Muscle layer of colon (tissue), 2 donors: ENCODE measurements around the gene SLX4IP.
A peak's percentile ranks its signal among the peaks of the same experiment; 100 is the strongest.

Experiments
- H3K27ac ChIP-seq: one replicate; pipeline ENCODE4 v1.7.0; 2013; ENCODE audit warnings: low read depth, mild to moderate bottlenecking, low read length, moderate library complexity
- H3K27me3 ChIP-seq, 2 donors: one replicate each; pipeline ENCODE4 v1.7.0; 2013; ENCODE audit warnings: low read length in 2 of 2, mild to moderate bottlenecking in 2 of 2; ENCODE audit not compliant: insufficient read depth in 2 of 2, control insufficient read depth in 1 of 2
- H3K36me3 ChIP-seq: one replicate; pipeline ENCODE4 v1.7.0; 2013; ENCODE audit warnings: mild to moderate bottlenecking, low read length; ENCODE audit not compliant: insufficient read depth
- H3K4me1 ChIP-seq: one replicate; pipeline ENCODE4 v1.7.0; 2013; ENCODE audit warnings: mild to moderate bottlenecking, low read length; ENCODE audit not compliant: insufficient read depth
- H3K4me3 ChIP-seq, 2 donors: one replicate each; pipeline ENCODE4 v1.7.0; 2013; ENCODE audit warnings: low read length in 2 of 2, low read depth in 1 of 2, mild to moderate bottlenecking in 1 of 2, moderate library complexity in 1 of 2
- H3K9ac ChIP-seq: one replicate; pipeline ENCODE4 v1.7.0; 2013; ENCODE audit warnings: low read length
- H3K9me3 ChIP-seq: one replicate; pipeline ENCODE4 v1.7.0; 2013; ENCODE audit warnings: mild to moderate bottlenecking, low read length
- donor health status: abdominal sarcoma.
- donor health status: Adenocarcinoma of cecum.

SLX4IP gene

DNA sequence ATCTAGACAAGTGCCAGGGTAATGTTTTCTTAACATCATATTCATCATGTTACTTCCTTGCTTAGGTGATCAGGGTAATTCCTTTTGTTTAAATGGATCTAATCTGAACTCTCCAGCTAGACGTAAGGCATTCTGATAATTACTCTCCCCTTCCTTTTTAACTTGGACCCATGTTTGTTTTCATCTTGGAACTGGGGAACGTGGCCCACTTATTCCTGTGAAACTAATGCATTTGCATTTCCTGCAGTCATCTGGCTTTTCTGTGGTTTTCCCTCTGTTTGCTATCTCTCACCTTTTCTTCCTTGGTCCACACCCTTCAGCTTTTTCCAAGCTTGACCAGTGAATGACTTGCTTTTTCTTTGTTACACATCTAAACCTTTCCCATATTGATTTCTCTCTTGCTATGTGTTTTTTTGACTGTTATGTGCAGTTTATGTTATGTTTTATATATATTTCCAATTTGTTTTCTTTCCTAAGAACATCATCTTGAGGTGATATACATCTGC lies 33.3 kb downstream of the SLX4IP start:
- H3K27ac ChIP-seq, result no peak overlapping the region
- no peaks in the 10 kb centered on the region for H3K36me3 ChIP-seq
- peaks cover 37% of the 10 kb centered on the region for H3K4me1 ChIP-seq
- H3K27me3 ChIP-seq, result no peaks in the 10 kb centered on the region
- no peak overlapping the region for H3K9ac ChIP-seq
- H3K9me3 ChIP-seq, result no peaks in the 10 kb centered on the region
- no peak overlapping the region for H3K4me3 ChIP-seq

DNA sequence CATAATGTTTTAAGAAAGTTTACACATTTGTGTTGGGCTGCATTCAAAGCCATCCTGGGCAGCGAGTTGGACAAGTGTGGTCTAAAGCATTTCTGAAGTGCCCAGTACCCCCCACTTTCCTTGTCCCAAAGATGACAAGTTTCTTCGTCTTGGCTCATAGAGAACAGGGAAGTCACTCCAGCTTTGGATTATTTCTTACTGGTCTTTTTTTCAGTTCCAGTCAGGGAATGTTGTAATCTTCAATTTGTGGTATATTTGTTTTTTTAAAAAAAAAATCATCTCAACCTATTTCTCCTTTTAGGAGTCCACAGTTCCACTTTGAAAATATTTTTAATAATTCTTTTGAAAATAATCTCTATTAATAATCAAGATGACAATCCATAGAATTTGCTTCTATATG lies 34.0 kb downstream of the SLX4IP start:
- Histone ChIP-seq H3K4me1 (peaks cover 37% of the 10 kb centered on the region), H3K36me3 (no peaks in the 10 kb centered on the region), H3K27me3 (no peaks in the 10 kb centered on the region), H3K9me3 (no peaks in the 10 kb centered on the region), H3K9ac (no peak overlapping the region), H3K4me3 (no peak overlapping the region), H3K27ac (no peak overlapping the region)

DNA sequence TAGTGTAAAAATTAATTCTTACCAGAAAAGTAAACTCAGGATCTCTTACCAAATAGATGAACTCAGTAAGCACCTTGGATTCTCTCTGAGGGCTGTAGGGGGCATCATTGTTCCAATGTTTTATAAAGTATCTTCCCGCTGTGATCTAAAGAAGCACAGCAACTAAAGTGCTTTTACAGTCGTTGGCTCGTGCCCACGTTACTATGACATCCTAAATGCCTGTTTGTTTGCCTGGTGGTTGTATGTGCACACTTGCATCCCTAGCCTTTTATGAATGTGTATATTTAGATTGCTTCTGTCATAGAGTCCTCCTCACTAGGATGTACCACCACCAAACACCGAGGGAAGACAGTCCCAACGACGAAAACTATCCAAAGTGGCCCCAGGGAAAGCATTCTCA lies 34.5 kb downstream of the SLX4IP start:
- Histone ChIP-seq H3K27ac (no peak overlapping the region), H3K4me3 (peak overlapping the region in 1 of 2 donors; percentile 12), H3K9ac (no peak overlapping the region), H3K4me1 (peaks cover 40% of the 10 kb centered on the region), H3K36me3 (no peaks in the 10 kb centered on the region), H3K27me3 (no peaks in the 10 kb centered on the region), H3K9me3 (no peaks in the 10 kb centered on the region)

DNA sequence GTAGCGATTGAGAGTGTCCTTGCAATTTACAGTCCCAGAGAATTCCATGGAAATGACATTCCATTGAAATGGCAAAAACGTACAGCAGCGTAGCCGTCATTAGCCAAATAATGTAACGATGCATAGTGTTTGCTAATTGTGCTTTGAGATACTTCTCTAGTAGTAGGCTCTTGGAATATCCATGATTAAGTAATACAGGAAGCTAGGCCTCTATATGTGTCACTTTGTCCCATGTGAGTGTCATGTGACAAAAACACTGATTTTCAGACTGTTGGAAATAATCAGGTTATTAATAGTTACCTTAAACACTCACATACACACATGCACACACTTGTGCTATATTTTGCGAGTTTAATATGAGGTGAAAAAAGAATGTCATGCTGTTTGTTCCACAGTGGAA lies 35.2 kb downstream of the SLX4IP start:
- H3K4me1 ChIP-seq, result peaks cover 47% of the 10 kb centered on the region
- no peak overlapping the region for H3K27ac ChIP-seq
- H3K9me3 ChIP-seq, result no peaks in the 10 kb centered on the region
- no peak overlapping the region for H3K9ac ChIP-seq
- H3K4me3 ChIP-seq, result no peak overlapping the region
- H3K36me3 ChIP-seq, result no peaks in the 10 kb centered on the region
- H3K27me3 ChIP-seq, result no peaks in the 10 kb centered on the region

DNA sequence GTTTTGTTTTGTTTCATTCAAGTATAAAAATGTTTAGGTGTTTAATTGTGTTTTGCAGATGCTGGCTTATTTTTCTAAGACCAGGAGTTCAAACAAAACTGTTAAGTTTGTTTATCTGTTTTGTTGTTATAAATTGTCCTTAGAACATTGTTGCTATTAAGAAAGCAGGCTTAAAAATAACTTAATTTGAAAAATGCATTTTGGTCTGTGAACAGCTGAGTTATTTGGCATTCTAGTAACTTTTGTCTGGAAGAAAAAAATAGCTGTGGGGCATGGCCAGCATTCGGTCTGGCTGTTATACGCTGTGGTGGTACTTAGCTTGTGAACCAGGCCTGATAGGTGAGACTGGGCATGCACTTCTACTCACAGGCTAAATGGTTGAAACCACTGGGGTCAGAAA lies 37.8 kb downstream of the SLX4IP start:
- no peak overlapping the region for H3K9ac ChIP-seq
- H3K9me3 ChIP-seq, result no peaks in the 10 kb centered on the region
- peaks cover 36% of the 10 kb centered on the region for H3K4me1 ChIP-seq
- no peak overlapping the region for H3K27ac ChIP-seq
- no peak overlapping the region for H3K4me3 ChIP-seq
- no peaks in the 10 kb centered on the region for H3K27me3 ChIP-seq
- H3K36me3 ChIP-seq, result no peaks in the 10 kb centered on the region

DNA sequence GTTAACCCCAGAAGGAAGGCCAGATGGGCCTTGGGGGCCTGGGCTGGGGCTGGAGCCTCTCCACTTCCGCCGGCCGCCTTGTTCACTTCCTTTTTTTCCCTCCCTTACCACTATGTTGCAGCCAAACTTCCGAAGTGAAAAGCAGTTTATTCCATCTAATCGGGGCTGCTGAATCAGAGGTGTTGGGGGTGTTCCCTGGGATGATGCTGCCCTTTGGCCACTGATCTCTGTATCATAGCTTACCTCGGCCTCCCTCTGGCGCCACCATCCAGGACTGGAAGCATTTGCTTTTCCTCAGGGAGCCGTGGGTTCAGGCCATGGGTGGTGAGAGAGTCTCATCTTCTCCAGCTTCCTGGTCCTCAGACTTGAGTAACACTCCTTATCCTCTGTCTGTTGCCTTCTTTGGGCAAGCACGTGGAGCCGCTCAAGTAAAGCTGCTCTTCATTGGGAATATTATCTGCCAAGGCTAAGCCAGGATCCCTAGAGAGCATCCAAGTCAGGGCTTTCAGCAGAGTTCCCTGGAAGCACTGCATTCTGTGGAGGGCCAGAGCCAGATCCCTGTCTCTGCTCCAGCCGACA lies 39.6 kb downstream of the SLX4IP start:
- no peaks in the 10 kb centered on the region for H3K9me3 ChIP-seq
- no peaks in the 10 kb centered on the region for H3K27me3 ChIP-seq
- no peak overlapping the region for H3K27ac ChIP-seq
- no peaks in the 10 kb centered on the region for H3K36me3 ChIP-seq
- no peak overlapping the region for H3K4me3 ChIP-seq
- H3K9ac ChIP-seq, result no peak overlapping the region
- peaks cover 27% of the 10 kb centered on the region for H3K4me1 ChIP-seq

DNA sequence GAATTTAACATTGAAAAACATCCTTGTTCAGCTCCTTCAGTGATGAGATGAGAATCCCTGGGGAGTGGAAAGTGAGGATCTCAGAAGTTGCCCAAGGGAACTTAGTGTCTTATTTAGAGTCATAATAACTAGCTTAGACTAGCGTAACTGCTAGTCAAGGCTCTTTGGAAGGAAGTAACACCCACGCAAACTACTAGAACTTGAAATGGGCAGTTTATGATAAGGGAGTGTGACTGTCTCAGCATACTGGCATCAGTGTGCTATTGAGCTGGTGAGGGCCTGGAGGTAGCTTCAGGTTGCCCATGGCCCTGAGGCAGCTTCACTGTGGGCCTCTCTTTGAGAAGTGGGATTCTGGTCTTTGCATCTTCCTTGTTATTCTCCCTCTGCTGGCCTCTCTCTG lies 40.1 kb downstream of the SLX4IP start:
- no peaks in the 10 kb centered on the region for H3K9me3 ChIP-seq
- peaks cover 21% of the 10 kb centered on the region for H3K4me1 ChIP-seq
- no peak overlapping the region for H3K4me3 ChIP-seq
- no peak overlapping the region for H3K27ac ChIP-seq
- no peaks in the 10 kb centered on the region for H3K27me3 ChIP-seq
- no peaks in the 10 kb centered on the region for H3K36me3 ChIP-seq
- no peak overlapping the region for H3K9ac ChIP-seq

DNA sequence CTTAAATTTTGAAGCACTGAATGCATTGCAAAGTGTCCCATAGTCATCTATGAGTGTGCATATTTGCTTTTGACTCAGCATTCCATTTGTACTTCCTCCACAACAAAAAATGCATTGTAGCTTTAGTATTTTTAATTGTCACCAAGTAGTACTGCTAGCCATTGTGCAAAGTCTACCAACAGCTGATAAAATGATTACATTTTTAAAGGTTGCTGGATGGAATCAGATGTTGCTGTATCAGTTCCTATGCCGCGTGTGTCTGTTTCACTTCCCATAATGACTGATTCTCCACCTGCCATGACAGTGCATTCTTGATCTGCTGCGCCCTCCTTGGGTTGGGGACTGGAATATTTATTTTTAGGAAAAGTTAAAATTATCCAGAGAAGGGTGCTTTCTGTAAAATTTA lies 41.2 kb downstream of the SLX4IP start:
- no peaks in the 10 kb centered on the region for H3K27me3 ChIP-seq
- H3K4me1 ChIP-seq, result peaks cover 21% of the 10 kb centered on the region
- H3K9ac ChIP-seq, result no peak overlapping the region
- H3K36me3 ChIP-seq, result no peaks in the 10 kb centered on the region
- no peaks in the 10 kb centered on the region for H3K9me3 ChIP-seq
- H3K27ac ChIP-seq, result no peak overlapping the region
- no peak overlapping the region for H3K4me3 ChIP-seq

DNA sequence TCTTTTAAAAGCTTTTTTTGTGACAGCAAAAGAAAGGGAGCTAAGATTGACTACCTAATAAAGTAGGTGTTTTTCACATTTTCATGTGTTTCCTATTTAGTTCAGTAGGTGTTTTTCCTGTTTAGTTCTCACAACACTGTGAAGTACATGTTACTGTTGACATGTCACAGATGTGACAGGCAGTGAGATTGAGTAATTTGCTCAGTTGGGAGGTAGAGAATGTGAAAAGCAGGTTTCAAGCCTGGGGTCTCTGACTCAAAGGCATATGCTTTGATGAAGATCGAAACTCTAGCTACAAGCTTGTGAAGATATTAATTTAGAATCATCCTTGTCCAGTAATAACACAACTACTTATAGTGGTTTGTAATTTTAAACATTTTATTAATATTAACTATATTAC lies 43.1 kb downstream of the SLX4IP start:
- no peak overlapping the region for H3K27ac ChIP-seq
- no peak overlapping the region for H3K9ac ChIP-seq
- H3K4me1 ChIP-seq, result peaks cover 15% of the 10 kb centered on the region
- H3K27me3 ChIP-seq, result no peaks in the 10 kb centered on the region
- H3K36me3 ChIP-seq, result no peaks in the 10 kb centered on the region
- H3K9me3 ChIP-seq, result no peaks in the 10 kb centered on the region
- H3K4me3 ChIP-seq, result no peak overlapping the region

DNA sequence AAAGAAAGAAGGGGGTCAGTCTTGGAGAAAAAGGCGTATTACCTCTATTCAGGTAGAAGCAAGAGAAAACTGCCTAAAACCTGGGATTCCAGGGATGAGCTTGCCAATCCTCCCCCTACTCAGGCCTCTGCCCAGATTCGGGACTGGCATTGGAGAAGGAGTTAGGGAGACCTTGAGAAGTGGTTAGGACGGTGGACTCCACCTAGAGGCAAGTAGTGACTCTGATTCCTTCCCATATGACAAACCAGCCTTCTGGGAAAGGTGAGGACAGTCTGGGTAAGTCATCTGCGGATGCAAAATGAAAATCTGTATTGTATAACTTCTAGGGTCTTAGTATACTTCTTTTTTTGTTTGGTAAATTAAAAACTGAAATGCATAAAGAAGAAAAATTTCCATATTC lies 43.8 kb downstream of the SLX4IP start:
- Histone ChIP-seq H3K4me1 (peaks cover 14% of the 10 kb centered on the region), H3K9ac (no peak overlapping the region), H3K4me3 (no peak overlapping the region), H3K27me3 (no peaks in the 10 kb centered on the region), H3K36me3 (no peaks in the 10 kb centered on the region), H3K9me3 (no peaks in the 10 kb centered on the region), H3K27ac (no peak overlapping the region)

DNA sequence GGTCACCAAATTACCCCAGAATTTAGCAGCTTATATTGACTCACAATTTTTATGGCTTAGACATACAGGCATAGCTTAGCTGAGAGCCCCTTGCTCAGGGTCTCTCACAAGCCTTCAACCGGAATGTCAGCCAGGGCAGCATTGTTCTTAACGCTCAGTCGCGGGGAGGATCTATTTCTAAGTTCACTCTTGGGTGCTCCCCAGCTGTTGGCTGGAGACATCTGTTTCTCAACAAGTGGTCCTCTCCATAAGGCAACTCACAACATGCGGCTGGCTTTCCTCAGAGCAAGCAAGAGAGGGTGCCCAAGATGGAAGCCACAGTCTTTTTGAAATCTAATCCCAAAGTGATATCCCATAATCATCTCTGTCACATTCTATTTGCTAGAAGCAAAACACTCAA lies 46.6 kb downstream of the SLX4IP start:
- no peak overlapping the region for H3K4me3 ChIP-seq
- H3K4me1 ChIP-seq, result no peaks in the 10 kb centered on the region
- H3K9me3 ChIP-seq, result no peaks in the 10 kb centered on the region
- no peak overlapping the region for H3K27ac ChIP-seq
- no peak overlapping the region for H3K9ac ChIP-seq
- no peaks in the 10 kb centered on the region for H3K27me3 ChIP-seq
- H3K36me3 ChIP-seq, result no peaks in the 10 kb centered on the region

DNA sequence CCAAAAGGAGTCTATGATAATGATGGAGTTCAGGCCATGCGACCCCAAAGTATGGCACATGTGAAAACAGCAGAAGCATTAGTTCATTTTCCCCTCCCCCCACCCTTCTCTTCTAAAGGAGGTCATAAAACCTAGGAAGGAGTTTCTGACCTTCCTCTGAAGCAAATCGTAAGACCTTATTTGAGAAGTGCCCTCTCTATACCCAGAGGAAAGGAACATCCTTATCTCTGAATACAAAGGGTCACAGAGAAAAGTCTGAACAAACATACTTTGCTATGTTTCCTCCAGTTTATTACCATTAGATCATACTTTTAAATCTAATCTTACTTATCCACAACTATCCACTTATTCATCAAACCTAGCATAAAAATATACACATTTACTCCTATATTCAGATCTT lies 48.6 kb downstream of the SLX4IP start:
- H3K9ac ChIP-seq, result no peak overlapping the region
- no peaks in the 10 kb centered on the region for H3K4me1 ChIP-seq
- no peaks in the 10 kb centered on the region for H3K27me3 ChIP-seq

More for the DNA sequence above, 48.6 kb downstream of the SLX4IP start:
- no peaks in the 10 kb centered on the region for H3K36me3 ChIP-seq
- no peak overlapping the region for H3K27ac ChIP-seq
- H3K9me3 ChIP-seq, result no peaks in the 10 kb centered on the region
- no peak overlapping the region for H3K4me3 ChIP-seq
